ENCODE results near the gene CYP4F2. TPM values are rescaled to one million over a fixed set of nuclear protein-coding genes. Genes with fewer than 3 reads are reported as not detected.
"Not testable (repeated sequence)": the region's sequence is repeated elsewhere in the genome, so short reads cannot be mapped to it uniquely, and the experiment has no call there.

Gene CYP4F2
- total RNA-seq, 3 donors from 2014 or later = 1.6 to 9.1 (median 8.6) TPM

DNA sequence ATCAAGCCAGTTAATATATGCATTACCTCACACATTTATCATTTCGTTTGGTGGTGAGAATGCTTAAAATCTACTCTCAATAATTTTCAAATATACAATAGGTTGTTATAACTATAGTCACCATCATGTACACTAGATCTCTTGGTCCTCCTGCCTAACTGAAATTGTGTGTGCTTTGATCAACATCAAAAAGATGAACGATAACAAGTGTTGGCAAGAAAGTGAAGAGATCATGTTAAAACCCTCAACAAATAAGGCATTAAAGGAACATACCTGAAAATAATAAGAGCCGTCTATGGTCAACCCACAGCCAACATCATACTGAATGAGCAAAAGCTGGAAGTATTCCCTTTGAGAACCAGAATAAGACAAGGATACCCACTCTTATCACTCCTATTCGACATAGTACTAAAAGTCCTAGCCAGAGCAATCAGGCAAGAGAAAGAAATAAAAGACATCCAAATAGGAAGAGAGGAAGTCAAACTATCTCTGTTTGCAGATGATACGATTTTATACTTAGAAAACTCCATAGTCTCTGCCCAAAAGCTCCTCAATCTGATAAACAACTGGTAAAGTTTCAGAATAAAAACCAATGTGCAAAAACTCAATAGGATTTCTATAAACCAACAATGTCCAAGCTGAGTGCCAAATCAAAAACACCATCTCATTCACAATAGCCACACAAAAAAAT lies 54.5 kb downstream of the CYP4F2 start:
- TF ChIP-seq, protein P1, sequence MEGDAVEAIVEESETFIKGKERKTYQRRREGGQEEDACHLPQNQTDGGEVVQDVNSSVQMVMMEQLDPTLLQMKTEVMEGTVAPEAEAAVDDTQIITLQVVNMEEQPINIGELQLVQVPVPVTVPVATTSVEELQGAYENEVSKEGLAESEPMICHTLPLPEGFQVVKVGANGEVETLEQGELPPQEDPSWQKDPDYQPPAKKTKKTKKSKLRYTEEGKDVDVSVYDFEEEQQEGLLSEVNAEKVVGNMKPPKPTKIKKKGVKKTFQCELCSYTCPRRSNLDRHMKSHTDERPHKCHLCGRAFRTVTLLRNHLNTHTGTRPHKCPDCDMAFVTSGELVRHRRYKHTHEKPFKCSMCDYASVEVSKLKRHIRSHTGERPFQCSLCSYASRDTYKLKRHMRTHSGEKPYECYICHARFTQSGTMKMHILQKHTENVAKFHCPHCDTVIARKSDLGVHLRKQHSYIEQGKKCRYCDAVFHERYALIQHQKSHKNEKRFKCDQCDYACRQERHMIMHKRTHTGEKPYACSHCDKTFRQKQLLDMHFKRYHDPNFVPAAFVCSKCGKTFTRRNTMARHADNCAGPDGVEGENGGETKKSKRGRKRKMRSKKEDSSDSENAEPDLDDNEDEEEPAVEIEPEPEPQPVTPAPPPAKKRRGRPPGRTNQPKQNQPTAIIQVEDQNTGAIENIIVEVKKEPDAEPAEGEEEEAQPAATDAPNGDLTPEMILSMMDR (IDR thresholded peaks at IDR 0.05) = no peak
- H3K36me3 ChIP-seq (ENCODE audit: low read depth) = no peaks in the 10 kb centered on the region
- H3K4me3 ChIP-seq = no peak overlapping the region
- no peaks in the 10 kb centered on the region for H3K4me1 ChIP-seq (ENCODE audit: low read depth)
- intact Hi-C loops (cut with DNase I, micrococcal nuclease) = no loop called here
- no peaks in the 10 kb centered on the region for H3K9me3 ChIP-seq
- ATAC-seq = no peak
- DNase-seq = no peak

DNA sequence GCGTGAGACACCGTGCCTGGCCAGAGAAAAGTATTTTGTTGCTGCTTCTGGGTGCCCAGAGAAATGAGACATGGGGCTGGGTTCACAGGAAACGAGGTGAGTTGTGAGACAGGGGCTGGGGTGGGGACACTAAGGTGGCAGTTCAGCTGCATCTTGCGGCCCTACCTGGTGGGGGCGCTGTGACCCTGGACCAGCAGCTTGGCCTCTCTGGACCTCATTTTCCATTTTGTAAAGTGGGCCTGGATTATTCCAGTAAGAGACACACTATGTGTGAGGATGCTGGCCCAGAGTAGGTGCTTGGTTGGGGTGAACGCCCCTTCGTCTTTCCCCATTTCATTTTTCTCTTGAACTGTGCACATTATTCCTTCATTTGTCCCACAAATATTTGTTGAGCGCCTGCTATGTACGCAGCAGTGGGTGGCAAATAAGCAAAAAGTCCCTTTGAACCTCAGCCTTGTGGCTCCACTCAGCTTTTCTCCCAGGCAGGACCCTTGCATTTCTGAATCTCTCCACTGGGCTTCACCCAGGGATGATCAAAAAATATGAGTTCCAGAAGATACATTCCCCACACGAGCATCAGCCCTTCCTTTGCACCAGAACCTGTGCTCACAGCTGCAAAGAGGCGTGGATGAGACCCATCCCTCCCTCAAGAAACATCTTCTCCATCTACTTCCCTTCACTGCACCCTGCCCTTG lies 55.9 kb downstream of the CYP4F2 start:
- TF ChIP-seq, protein P1 (IDR thresholded peaks at IDR 0.05) = no peak
- Histone ChIP-seq H3K36me3 (ENCODE audit: low read depth) (no peaks in the 10 kb centered on the region), H3K4me1 (ENCODE audit: low read depth) (peaks cover 3% of the 10 kb centered on the region), H3K4me3 (no peak overlapping the region), H3K9me3 (no peaks in the 10 kb centered on the region)
- ATAC-seq (no peak), DNase-seq (no peak)
- intact Hi-C loops (cut with DNase I, micrococcal nuclease) = no loop called here

DNA sequence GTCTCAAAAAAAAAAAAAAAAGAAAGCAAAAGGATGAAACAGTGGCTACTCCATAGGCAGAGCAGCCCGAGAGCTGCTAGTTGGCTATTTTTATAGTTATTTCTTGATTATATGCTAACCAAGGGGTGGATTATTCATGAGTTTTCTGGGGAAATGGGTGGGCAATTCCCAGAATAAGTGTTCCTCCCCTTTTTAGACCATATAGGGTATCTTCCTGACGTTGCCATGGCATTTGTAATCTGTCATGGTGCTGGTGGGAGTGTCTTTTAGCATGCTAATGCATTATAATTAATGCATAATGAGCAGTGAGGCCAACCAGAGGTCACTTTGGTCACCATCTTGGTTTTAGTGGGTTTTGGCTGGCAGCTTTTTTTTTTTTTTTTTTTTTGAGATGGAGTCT lies 57.0 kb downstream of the CYP4F2 start:
- Histone ChIP-seq H3K9me3 (no peaks in the 10 kb centered on the region), H3K36me3 (ENCODE audit: low read depth) (no peaks in the 10 kb centered on the region), H3K4me1 (ENCODE audit: low read depth) (peaks cover 5% of the 10 kb centered on the region), H3K4me3 (no peak overlapping the region)
- TF ChIP-seq, protein P1 (IDR thresholded peaks at IDR 0.05) = no peak
- no peak for DNase-seq
- intact Hi-C loops (cut with DNase I, micrococcal nuclease) = no loop called here
- ATAC-seq = no peak

DNA sequence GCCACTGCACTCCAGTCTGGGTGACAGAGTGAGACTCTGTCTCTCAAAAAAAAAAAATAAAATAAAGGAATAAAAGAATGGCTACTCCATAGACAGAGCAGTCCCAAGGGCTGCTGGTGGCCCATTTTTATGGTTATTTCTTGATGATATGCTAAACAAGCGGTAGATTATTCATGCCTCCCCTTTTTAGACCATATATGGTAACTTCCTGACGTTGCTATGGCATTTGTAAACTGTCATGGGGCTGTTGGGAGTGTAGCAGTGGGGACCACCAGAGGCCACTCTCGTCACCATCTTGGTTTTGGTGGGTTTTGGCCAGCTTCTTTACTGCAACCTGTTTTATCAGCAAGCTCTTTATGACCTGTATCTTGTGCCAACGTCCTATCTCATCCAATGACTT lies 58.0 kb downstream of the CYP4F2 start:
- H3K4me1 ChIP-seq (ENCODE audit: low read depth); H3K36me3 ChIP-seq (ENCODE audit: low read depth); H3K9me3 ChIP-seq; ATAC-seq; DNase-seq; H3K4me3 ChIP-seq: not testable (repeated sequence)
- intact Hi-C loops (cut with DNase I, micrococcal nuclease) = loop anchor here in 1 of 2 donors (5.0 kb wide), 1 partner anchor 347 kb away; the partner anchor contains the start of gene FAM32A

DNA sequence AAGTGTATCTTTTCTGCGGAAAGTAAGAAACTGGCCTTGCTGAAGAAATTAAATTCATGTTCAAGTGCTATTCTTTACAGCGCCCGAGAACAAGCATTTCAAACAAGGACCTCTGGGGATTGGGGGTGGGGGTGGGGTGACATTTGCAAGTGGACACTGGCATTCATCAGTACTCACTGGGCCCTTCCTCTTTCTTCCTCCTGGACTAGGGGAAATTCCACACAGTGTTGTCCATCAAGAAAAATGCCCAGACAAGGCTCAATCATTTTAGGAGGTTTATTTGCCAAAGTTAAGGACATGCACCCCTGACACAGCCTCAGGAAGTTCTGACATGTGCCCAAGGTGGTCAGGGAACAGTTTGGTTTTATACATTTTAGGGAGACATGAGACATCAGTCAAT lies 59.5 kb downstream of the CYP4F2 start:
- Histone ChIP-seq H3K9me3 (no peaks in the 10 kb centered on the region), H3K4me3 (no peak overlapping the region), H3K4me1 (ENCODE audit: low read depth) (peaks cover 9% of the 10 kb centered on the region), H3K36me3 (ENCODE audit: low read depth) (no peaks in the 10 kb centered on the region)
- TF ChIP-seq, protein P1 (IDR thresholded peaks at IDR 0.05) = no peak
- intact Hi-C loops (cut with DNase I, micrococcal nuclease) = loop anchor here in 1 of 2 donors (5.0 kb wide), 1 partner anchor 349 kb away; the partner anchor contains the start of gene FAM32A
- DNase-seq (no peak), ATAC-seq (no peak)

DNA sequence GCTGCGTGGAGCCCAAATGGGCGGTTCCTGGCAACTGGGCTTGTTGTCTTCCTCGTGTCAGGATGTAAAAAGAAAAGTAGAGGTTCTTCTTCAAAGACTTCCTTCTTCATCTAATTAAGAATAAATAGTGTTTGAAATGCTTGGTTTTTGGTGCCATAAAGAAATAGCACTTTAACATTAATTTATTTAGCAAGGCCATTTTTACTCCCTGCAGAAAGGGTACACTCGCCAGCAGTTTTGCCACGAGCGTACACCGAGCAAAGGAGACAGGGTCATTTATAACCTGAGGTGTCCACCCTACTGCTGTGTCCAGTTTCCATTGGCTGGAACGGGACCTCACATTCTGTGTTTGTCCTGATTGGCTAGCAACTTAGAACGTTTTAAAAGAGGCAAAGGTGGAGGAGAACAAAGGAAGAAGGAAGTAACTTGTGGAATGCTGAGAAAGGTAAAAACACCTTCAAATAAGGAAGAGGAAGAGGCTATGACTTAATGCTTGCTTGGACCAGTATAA lies 60.6 kb downstream of the CYP4F2 start:
- Histone ChIP-seq H3K4me3 (peak overlapping the region; percentile 83), H3K36me3 (ENCODE audit: low read depth) (no peaks in the 10 kb centered on the region), H3K4me1 (ENCODE audit: low read depth) (peaks cover 9% of the 10 kb centered on the region), H3K9me3 (no peaks in the 10 kb centered on the region)
- DNase-seq (peak in 1 of 3 donors; percentile 76), ATAC-seq (peak; percentile 48)
- intact Hi-C loops (cut with DNase I, micrococcal nuclease) = loop anchor here in 1 of 2 donors (5.0 kb wide), 1 partner anchor 350 kb away; the partner anchor contains the start of gene FAM32A
- TF ChIP-seq, protein P1 (IDR thresholded peaks at IDR 0.05) = no peak
